ENCODE measurements around the gene BRF1. TPM values are rescaled to one million over a fixed set of nuclear protein-coding genes. Genes with fewer than 3 reads are reported as not detected.

Gene BRF1, protein sequence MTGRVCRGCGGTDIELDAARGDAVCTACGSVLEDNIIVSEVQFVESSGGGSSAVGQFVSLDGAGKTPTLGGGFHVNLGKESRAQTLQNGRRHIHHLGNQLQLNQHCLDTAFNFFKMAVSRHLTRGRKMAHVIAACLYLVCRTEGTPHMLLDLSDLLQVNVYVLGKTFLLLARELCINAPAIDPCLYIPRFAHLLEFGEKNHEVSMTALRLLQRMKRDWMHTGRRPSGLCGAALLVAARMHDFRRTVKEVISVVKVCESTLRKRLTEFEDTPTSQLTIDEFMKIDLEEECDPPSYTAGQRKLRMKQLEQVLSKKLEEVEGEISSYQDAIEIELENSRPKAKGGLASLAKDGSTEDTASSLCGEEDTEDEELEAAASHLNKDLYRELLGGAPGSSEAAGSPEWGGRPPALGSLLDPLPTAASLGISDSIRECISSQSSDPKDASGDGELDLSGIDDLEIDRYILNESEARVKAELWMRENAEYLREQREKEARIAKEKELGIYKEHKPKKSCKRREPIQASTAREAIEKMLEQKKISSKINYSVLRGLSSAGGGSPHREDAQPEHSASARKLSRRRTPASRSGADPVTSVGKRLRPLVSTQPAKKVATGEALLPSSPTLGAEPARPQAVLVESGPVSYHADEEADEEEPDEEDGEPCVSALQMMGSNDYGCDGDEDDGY
- 40.8 and 43.6 TPM in 2 replicates for total RNA-seq

DNA sequence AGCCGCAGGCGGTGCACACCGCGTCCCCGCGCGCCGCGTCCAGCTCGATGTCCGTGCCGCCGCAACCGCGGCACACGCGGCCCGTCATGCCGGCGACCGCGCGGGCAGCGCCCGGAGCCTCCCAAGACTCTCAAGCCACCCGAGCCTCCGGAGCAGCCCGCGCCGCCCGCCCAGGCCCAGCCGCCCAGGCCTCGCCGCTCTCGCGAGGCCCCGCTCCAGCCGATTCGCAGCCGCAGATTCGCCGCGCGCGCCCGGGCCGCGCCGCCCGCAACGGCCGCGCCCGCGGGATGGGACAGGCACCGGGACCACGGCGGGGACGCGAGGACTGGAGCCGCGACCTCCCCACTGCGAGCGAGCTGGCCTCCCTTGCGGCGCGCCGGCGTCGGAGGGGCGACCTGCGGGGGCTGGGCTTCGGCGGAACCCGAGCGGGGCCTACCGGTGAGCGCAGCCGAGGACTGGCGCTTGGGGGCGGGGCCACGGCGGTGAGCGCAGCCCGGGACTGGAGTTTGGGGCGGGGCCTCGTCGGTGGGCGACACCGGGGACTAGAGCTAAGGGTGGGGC lies at the start of gene BRF1:
BRF1 (minus strand) TSS at position 460 of the 561 bp plus-strand sequence; CDS start at position 88, 372 bp downstream.

DNA sequence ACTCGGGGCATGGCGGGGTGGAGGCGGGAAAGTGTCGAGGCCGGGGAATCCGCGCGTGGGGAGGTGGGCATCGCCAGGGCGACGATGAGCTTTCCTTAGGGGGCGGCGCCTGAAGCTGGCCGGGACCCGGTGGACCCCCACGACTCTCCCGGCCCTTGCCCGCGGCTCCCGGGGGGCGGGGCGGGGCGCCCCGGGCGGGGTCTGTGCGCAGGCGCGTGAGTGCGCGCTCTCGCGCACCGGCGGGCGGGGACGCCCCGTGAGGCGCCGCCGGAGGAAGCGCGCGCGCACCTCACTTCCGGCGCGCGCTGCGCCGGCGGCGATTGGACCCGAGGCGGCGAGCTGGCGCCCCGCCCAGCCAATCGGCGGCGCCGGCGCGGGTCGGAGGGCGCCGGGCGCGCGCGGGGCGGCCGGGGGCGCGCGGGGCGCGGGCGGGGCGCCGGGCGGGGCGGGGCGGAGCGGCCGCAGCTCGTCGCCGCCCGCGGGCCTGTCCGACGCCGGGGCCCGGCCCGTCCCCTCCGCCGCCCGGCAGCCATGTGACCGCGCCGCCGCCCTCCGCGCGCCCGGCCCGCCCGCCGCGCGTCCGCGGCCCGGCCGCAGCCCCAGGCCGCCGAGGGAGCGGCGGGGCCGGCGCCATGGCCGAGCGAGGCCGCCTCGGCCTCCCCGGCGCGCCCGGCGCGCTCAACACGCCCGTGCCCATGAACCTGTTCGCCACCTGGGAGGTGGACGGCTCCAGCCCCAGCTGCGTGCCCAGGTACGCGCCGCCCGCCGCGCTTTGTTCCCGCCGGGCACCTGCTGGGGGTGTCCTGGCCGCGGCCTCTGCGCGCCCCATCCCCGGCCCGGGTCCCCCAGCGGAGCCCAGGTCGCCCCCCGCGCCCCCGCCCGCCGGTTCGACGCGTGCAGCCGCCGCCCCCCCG lies 13.7 kb upstream of the BRF1 start, which contains the start of gene PACS2:
PACS2 (plus strand) TSS at position 462 of the 914 bp plus-strand sequence; CDS start at position 633, 171 bp downstream.

DNA sequence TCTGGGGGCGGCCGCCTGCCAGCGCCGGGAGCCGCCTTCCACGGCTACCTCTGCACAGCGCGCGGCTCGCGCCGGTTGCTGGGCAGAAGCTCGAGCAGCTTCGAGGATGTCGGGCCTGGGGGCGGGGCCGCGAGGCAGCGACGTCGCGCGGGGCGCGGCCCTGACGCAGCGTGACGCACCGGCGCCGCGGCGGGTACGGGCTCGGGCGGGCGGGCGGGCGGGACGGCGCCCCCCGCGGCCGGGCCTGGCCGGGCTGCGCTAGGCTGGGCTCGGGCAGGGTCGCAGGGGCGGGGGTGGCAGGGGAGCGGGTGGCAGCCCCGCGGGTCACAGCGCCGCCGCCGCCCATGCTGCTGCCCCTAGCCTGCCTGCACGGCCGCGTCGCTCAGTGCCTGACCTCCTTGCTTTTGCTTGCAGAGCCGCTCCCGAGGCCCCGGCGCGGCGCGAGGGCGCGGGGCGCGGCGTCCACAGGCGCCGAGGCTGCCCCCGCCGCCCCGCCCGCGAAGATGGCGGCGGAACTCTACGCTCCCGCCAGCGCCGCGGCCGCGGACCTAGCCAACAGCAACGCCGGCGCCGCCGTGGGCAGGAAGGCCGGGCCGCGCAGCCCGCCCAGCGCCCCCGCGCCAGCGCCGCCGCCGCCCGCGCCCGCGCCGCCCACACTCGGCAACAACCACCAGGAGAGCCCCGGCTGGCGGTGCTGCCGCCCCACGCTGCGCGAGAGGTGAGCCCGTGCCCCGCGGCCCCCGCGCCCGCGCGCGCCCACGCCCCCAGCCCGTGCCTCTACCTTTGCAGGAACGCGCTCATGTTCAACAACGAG lies 52.2 kb downstream of the BRF1 start, which contains the start of gene BTBD6:
BTBD6 (plus strand) TSS at position 166 of the 814 bp plus-strand sequence; CDS start at position 345, 179 bp downstream.

DNA sequence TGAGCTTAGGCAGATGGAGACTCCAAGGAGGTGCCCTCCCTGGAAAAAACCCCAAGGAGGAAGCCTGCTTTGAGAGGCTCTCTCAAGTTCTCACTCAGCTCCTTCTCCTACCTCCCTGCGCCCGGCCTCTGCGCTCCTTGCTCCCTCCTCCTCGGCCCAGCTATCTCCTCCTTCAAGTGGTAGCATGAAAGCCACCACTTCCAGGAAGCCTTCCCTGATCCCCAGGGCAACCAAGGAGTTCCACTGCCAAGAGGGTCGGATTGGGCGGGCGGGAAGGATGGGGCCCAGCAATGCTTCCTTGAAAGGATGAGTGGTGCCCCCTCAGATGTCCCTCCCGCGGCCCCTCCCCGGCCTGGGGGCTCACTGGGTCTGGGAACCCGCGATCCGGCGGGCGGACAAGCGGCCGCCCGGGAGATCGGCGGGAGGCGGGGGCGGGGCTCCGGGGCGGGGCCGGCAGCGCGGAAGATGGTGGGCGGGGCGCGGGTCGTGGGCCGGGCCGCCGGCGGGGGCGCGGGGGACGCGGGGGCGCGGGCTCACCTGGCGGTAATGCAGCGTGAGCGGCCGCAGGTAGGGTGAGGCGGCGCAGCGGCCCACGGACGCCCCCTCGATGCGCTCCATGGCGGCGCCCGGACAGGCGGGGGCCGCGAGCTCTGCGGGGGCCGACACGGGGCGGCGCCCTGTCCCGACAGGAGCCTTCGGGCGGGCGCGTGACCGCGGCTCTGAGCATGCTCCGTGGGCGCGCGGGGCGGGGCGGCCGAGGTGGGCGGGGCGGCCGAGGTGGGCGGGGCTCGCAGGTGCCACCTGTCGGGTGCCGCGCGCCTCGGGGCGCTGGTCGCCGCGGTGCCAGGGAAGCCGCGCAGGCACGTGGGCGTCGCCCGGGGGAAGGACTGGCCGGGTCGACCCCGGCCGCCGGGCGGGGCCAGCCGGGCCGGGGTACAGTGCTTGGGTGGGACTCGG lies 119.9 kb downstream of the BRF1 start, which contains the start of gene NUDT14:
NUDT14 (minus strand) TSS at position 721 of the 957 bp plus-strand sequence; CDS start at position 618, 103 bp downstream.

DNA sequence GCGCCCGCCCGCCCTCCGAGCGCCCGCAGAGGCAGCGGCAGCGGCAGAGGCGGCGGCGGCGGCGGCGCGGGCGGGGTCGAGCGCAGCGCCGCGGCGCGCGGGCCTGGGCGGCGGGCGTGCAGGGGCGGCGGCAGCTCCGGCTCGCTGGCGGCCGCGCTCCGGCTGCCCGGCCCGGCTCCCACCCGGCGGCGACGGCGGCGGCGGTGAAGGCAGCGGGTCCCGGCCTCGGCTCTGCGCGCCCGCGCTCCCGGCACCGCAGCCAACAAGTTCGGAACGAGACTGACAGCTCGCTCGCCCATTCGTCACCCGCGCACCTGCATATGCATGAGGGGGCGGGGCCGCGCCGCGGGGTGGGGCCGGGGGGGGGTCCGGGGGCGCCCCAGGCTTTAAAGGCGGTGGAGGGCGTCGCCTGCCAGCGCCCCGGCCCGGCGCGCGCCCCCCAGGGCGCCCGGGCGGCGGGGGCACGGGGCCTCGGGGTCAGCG lies 132.3 kb downstream of the BRF1 start, which contains the start of gene JAG2:
JAG2 (minus strand) TSS at position 281 of the 483 bp plus-strand sequence. CDS start 356 bp downstream, outside the sequence.

Other genes starting within 250 kb of the BRF1 start
- gene GPR132, start 235.6 kb downstream of the BRF1 start, total RNA-seq = 0.18 TPM in 1 of 2 replicates, not detected in the other
- 96.3 and 97.8 TPM in 2 replicates for gene JAG2, start 132.2 kb downstream of the BRF1 start, total RNA-seq
- gene NUDT14, start 119.7 kb downstream of the BRF1 start, total RNA-seq = 28.7 and 47.4 TPM in 2 replicates
- 50.4 and 52.6 TPM in 2 replicates for gene BTBD6, start 52.5 kb downstream of the BRF1 start, total RNA-seq
- gene PACS2, start 13.7 kb upstream of the BRF1 start, total RNA-seq = 49.5 and 71.0 TPM in 2 replicates
- gene TEX22, start 97.5 kb upstream of the BRF1 start, total RNA-seq = 0.09 and 0.27 TPM in 2 replicates
- gene MTA1, start 118.8 kb upstream of the BRF1 start, total RNA-seq = 45.7 and 66.1 TPM in 2 replicates
- gene CRIP2, start 173.8 kb upstream of the BRF1 start, total RNA-seq = 200 and 227 TPM in 2 replicates
- gene CRIP1, start 185.9 kb upstream of the BRF1 start, total RNA-seq = 0.45 and 0.75 TPM in 2 replicates
- gene TEDC1, start 190.2 kb upstream of the BRF1 start, total RNA-seq = 8.7 and 13.9 TPM in 2 replicates
- gene TMEM121, start 225.6 kb upstream of the BRF1 start, total RNA-seq = 9.9 and 11.4 TPM in 2 replicates

Data from endothelial cell of coronary artery (primary cell).